ENCODE results near the gene CTSA.
"Not testable (repeated sequence)": the region's sequence is repeated elsewhere in the genome, so short reads cannot be mapped to it uniquely, and the experiment has no call there.

CTSA gene

DNA sequence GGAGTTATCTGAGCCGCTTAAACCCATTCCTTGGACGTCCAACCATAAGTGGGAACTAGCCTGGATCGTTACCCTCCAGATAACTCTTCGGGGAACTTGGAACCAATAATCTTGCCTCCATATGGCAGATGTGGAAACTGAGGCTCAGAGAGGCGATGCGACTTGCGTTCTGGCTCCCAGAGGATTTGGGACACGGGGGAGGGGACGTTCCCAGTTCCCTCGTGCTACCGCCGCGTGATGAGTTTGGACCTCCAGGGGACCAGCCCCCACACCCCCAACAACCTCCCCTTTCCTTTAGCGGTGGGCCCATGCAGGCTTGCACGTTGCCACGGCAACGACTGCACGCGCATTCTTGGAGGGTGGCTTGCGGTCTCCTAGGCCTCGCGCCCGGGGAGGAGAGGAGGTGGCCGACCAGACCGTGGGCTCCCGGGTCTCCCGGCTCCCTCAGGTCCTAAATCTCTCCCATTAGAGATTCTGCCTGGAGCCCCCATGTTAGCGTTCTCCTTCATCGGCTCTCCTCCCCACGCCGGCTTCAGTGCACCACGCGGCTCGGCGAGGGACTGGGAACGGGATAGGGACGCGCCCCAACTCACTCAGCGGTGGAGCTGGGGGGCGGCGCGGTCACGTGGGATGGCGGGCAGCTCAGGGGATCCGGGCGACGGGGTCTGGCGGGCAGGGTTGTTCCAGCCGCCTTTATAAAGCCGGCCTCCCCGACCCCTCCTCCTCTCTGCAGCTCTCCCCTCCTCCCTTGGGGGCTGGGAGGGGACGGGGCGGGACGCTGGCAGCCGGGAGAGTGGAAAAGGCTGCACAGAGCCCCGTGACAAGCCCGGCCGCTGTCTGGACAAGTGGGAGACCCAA is 20.6 kb downstream of the CTSA start, which contains the start of gene PLTP:
TSS of gene PLTP (minus strand) at position 670 of the 858 bp plus-strand sequence. CDS start 703 bp downstream, outside the sequence.
- peak within 1 kb of the TSS; percentile 66 for H3K4me3 ChIP-seq (ENCODE audit: low read depth, low read length)

DNA sequence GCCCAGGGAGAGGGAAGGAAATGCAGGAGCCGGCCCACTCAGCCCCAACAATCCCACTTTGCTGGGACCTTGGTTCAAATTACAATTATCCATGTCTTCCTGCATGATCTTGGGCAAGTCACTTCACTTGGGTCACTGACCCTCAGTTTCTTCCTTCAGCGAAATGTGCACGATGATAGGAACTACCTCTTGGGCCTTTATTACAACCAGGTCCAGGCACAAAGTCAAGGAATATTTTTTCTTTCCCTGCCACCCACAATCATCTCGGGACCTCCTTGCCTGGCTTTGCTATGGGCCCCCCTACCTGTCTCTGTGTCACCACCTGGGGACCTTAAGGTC is 21.2 kb downstream of the CTSA start:
- H3K4me3 ChIP-seq (ENCODE audit: low read depth, low read length): peak overlapping the region; percentile 2

DNA sequence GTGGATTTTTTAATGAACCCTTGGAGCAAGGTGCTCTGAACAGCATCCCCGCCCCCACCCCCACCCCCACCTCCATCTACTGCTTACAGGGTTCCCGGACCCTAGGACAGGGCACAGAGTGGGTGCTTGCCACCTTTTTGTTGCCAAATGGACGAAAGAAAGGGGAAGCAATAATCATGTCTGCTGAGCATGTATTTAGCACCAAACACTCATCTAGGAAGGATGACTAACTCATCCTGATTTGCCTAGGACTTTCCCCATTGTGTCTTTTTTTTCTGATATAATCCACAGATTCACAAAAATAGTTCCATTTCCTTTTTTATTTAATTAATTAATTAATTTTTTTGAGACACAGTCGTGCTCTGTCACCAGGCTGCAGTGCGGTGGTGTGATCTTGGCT is 22.0 kb downstream of the CTSA start:
- no peak overlapping the region for H3K4me3 ChIP-seq (ENCODE audit: low read depth, low read length)

DNA sequence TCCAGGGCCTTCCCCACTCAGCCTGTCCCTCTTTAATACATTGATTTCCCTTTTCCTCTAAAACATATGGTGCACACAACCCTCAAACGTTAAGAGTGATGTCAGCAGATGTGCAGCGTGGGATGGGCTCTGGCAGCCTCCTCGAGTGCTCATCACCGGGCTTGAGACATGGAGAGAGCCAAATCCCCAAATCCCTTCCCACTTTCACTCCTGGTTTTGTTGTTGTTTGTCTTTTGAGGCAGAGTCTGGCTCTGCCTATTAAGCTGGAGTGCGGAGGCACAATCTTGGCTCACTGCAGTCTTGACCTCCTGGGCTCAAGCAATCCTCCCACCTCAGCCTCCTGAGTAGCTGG is 26.6 kb downstream of the CTSA start:
- no peak overlapping the region for H3K4me3 ChIP-seq (ENCODE audit: low read depth, low read length)

DNA sequence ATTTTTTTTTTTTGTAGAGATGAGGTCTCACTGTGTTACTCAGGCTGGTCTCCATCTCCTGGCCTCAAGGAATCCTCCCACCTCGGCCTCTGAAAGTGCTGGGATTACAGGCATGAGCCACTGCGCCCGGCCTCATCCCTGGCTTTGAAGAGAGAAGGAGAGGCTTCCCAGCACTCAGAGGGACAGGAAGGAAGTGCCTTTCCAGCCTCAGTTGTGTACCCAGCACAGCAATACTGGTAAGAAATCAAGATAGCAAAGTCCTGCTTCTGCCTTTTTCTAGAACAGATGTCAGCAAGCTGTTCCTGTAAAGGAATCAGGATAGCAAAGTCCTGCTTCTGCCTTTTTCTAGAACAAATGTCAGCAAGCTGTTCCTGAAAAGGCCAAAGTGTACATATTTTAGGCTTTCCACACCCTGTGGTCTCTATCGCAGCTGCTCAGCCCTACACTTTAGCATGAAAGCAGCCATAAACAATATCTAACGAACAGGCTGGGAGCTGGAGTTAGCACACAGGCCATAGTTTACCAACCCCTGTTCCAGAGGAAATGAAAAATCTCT is 27.1 kb downstream of the CTSA start:
- H3K4me3 ChIP-seq (ENCODE audit: low read depth, low read length): no peak overlapping the region

DNA sequence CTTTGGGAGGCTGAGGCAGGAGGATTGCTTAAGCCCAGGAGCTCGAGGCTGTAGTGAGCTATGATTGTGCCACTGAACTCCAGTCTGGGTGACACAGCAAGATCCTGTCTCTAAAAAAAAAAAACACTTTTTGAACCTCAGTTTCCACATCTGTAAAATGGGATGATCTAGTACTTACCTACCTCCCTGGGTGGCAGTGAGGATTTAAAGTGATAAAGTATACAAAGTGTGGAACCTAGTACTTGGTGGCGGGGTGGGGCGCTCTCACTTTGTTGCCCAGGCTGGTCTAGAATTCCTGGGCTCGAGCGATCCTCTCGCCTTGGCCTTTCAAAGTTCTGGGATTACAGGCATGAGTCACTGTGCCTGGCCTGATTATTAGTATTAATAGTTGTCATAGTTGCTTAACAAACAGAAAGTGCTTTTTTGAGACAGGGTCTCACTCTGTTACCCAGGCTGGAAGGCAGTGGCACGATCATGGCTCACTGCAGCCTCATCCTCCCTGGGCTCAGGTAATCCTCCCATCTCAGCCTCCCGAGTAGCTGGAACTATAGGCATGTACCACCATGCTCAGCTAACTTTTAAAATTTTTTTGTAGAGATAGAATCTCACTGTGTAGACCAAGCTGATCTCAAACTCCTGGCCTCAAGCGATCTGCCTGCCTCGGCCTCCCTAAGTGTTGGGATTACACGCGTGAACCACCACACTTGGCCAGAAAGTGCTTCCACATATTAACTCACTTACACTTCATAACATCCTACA is 27.8 kb downstream of the CTSA start:
- H3K4me3 ChIP-seq (ENCODE audit: low read depth, low read length): no peak overlapping the region

DNA sequence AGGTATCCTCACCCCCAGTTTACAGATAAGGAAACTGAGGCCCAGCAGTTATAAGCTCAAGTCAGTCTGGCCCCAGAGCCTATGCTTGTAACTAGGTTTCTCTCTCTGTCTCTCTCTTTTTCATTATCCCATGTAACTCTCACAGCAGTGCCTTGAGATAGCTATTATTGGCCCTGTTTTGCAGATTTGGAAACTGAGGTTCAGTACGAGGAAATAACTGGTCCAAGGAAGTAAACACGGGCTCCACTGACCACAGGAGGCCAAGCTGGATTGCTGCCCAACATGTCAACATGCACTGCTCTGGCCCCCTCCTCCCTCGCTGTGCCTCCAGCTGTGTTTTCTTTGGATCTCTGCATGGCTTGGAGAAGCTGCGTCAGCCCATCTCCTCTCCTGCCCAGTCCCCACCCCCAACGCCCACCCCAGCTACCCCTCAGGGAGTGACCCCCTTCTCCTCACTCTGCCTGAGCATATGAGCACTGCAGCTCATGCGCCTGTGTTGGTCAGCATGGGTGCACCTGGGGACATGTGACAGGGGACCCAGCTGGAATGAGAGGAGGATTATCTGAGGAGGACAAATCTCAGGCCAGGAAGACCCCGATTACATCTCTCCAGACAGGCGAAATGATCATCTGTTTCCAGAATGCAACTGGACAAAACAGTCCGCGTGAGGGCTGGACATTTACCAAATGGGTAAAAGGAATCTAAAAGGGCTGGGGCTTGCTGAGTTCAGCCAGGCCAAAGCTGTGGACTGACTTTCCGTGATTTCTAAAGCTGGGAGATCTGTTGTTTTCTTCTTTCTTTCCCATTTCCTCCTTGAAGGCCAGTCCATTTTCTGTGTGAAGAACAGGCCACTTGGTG is 28.6 kb downstream of the CTSA start:
- H3K4me3 ChIP-seq (ENCODE audit: low read depth, low read length): no peak overlapping the region

DNA sequence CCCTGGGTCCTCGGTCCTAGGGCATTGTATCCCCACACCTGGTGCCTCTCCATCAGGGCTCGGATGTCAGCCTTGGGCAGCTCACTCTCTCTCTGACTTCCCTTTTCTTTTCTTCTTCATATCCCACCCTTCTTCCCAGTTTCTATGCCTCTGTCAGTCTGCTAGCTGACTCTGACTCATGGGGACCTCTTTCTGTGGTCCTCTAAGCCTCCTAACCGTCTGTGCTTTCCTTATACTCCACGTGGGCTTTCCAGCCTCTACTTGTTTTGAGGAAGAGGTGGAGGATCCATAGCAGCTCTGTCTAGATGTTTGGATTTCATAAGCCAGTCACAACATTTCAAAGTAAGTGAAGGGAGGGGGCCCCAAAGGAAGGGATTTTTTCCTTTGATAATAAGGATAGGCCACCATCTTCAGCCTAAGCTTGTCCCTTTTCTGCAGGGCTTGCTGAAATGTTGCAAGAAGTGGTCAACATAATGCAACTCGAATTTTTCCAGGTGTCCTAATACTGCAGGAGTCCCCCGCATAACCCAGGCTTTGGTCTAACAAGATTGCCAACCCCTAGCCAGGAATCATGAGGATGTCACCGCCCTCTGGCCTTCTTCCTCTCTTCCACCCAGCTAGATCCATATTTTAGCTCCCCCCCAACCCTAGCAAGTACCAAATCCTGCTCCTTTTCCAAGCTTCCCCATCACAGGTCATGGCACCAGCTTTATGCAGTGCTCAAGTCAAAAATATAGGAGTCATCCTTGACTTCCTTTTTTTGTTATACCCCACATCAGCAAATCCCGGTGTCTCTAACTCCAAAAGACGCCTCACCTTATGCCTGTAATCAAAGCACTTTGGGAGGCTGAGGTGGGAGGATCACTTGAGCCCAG is 29.6 kb downstream of the CTSA start:
- no peak overlapping the region for H3K4me3 ChIP-seq (ENCODE audit: low read depth, low read length)

DNA sequence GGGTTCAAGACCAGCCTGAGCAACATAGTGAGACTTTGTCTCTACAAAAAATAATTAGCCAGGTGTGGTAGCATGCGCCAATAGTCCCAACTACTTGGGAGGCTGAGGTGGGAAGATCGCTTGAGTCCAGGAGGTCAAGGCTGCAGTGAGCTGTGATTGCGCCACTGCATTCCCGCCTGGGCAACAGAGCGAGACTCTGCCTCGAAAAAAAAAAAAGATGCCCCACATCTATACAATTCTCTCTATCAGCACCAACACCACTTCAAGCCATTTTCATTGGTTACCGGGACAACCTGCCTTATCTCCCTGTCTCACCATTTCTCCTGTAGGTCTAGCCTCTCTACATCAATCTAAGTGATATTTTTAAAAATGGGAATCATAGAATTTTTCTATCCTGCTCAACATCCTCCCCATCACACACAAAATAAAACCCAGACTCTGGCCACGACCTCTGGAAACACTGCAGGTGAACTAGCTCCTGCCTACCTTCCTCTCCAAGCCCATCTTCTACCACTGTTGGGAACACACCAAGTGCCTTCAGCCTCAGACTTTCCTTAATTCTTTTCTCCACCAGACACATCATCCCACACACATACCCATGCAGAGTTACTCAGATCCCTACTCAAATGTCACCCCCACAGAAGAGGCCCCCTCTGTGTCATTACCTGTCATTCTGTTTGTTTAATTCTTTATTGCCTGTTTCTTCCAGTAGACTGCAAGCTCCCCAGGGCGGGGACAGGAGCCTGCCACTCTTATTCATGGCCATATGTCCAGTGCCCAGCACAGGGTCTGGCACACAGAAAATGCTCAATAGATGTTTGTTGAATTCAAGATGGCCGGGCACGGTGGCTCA is 30.4 kb downstream of the CTSA start:
- no peak overlapping the region for H3K4me3 ChIP-seq (ENCODE audit: low read depth, low read length)

DNA sequence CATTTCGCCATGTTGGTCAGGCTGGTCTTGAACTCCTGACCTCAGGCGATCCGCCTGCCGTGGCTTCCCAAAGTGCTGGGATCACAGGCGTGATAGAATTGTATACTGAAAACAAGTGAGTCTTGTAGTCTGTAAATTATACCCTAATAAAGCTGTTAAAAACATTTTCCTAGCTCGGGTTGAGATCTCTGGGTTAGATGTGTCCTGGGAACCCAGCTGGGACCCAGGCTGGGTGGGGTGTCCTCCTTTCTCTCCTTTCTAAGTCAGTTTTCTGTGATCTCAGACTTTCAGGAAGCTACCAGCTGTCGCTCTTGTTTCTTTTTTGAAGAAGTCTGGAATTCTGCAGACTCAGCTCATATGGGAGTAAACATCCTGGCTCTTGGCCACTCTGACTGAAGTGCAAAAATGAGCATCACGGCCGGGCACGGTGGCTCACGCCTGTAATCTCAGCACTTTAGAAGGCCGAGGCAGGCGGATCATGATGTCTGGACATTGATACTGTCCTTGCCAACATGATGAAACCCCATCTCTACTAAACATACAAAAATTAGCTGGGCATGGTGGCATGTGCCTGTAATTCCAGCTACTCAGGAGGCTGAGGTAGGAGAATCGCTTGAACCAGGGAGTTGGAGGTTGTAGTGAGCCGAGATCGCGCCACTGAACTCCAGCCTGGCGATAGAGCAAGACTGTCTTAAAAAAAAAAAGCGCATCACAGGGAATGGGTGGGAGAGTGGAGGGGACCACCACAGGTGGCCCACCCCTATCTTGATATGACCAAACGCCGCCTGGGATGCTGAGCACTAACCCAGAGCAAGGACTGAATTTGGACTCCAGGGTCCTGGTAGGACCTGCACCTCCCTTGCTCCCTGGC is 33.5 kb downstream of the CTSA start:
- no peak overlapping the region for H3K4me3 ChIP-seq (ENCODE audit: low read depth, low read length)

DNA sequence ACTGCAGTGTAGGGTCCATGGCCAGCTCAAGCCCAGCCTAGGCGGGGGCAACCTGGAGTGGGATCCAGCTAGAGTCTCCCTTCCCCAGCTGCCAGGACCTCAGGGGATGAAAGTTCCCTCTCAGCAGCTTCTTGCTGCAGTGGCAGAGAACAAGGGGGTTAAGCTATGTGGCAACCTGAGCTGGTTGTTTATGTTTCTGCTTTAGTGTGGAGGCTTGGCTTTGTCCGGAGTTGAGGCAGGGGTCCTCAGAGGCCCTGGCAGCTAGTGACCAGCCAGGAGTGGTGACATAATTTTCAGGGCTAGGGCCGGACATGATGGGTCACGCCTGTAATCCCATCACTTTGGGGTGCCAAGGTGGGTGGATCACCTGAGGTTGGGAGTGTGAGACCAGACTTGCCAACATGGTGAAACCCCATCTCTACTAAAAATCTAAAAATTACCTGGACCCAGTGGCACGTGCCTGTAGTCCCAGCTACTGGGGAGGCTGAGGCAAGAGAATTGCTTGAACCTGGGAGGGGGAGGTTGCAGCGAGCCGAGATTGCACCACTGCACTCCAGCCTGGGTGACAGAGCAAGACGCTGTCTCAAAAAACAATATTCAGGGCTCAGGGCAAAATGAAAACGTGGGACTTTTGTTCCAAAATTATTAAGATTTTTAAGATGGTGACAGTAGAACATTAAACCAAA is 34.8 kb downstream of the CTSA start:
- no peak overlapping the region for H3K4me3 ChIP-seq (ENCODE audit: low read depth, low read length)

DNA sequence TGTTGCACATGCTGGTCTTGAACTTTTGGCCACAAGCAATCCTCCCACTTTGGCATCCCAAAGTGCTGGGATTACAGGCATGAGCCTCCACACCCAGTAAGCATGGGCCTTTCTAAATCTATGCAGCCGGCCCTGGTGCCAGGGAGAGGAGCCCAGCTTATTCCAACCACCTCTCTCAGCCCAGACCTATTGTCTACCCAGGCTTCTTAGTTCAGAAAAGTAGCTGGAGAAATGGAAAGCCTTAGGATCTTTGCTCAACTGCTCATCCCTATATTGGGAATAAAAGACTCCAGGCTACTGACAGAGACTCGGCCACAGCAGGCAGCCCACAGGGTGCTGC is 35.6 kb downstream of the CTSA start:
- no peak overlapping the region for H3K4me3 ChIP-seq (ENCODE audit: low read depth, low read length)

DNA sequence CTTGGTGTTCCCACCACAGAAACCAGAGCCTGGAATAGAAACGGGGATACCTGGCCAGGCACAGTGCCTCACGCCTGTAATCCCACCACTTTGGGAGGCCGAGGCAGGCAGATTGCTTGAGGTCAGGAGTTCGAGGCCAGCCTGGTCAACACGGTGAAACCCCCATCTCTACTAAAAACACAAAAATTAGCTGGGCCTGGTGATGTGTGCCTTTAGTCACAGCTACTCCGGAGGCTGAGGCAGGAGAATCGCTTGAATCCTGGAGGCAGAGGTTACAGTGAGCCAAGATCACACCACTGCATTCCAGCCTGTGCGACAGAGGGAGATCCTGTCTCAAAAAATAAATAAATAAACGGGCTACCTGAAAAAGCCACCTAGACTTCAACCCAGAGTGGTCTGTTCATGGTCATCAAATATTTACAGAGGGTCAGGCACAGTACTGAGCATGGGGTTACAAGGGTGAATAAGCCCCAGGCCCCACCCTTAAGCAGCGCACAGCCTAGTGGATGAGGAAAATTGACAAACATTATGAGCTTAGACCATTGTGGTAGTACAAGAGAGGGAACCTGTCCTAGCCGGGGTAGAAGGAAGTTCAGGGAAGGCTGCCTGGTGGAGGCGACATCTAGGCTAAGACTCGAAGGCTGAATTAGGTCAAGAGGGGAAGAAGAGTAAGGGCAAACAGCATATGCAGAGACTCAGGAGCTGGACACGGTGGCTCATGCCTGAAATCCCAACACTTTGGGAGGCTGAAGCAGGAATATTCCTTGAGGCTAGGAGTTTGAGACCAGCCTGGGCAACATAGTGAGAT is 36.1 kb downstream of the CTSA start:
- no peak overlapping the region for H3K4me3 ChIP-seq (ENCODE audit: low read depth, low read length)

DNA sequence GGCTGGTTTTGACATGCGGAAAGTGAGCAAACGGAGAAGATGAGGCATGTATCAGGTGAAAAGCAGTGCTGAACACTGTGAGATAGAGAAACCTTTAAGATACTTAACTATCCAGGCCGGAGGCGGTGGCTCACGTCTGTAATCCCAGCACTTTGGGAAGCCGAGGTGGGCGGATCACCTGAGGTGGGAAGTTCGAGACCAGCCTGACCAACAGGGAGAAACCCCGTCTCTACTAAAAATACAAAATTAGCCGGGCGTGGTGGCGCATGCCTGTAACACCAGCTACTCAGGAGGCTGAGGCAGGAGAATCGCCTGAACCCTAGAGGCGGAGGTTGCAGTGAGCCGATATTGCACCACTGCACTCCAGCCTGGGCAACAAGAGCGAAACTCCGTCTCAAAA is 40.5 kb downstream of the CTSA start:
- not testable (repeated sequence) for H3K4me3 ChIP-seq (ENCODE audit: low read depth, low read length)

DNA sequence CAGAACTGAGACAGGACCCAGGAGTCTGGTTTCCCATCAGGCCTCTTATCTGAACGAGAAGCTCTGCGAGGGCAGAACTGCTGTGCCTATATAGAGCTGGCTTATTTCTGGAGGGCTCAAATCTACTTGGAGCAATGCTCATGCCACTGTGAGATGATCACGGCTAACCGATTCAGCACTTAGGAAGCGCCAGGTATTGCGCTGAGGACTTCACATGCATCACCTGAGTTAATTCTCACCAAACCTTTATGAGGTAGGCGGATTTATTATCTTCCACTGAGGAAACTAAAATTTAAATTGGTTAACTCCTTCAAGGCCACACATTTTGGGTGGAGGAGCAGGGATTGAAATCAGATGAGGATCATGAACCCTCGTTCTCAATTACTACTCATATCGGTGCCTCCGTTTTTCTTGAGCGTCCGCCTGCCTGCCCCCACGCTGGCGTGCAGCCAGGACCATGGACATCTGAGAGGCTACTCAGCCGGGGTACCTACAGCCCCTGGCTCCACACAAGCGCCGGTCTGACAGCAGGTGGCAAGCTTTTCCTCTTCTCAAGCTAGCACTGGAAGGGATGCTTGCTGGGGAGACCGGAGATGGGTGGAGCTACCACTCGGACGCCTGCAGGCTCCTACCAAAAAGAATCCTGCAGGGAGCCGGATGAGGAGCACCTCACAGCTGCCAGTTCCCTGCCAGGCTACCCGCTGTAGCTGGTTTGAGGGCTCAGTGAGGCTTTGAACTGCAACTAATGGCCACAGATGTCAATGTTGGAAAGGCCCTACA is 42.3 kb downstream of the CTSA start:
- peak overlapping the region; percentile 97 for H3K4me3 ChIP-seq (ENCODE audit: low read depth, low read length)

DNA sequence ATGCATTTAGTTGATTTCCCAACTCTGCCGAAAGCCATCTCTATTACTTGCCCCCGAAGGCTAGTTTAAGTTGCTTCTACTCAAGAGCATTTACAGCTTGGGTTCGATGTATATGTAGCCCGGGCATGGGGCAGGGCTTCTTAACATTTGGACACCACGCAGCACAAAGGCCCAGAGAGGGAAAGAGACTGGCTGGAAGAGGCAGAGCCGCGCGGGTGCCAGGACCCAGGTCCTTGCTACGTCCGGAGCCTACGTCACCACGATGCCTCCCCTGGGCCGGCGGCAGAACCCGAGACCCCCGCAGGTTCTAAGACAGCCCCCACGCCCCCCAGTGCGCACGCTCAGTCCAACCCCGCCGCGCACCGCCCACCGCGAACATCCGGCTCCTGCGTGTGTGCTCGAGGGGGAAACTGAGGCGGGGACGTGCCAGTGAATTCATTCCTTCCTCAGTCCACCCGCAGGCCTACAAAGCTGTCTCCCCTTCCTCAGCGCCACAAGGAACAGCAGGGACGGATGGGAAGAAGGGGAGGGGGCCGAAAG is 43.0 kb downstream of the CTSA start:
- peak overlapping the region; percentile 97 for H3K4me3 ChIP-seq (ENCODE audit: low read depth, low read length)

Measured in iPS-11a (cell line).